C4-2B (cell line): Measurements from ENCODE around the gene CAMK1D.

Source experiments
- H3K27ac ChIP-seq: fragments of 450-650 bp; 2 replicates; pipeline ENCODE4 v1.5.1; 2017
- CTCF ChIP-seq: fragments of 450-650 bp; conservative IDR thresholded peaks from 2 replicates; pipeline ENCODE4 v1.5.1; 2017; ENCODE audit warnings: mild to moderate bottlenecking
- ZFX ChIP-seq: fragments of 450-650 bp; IDR thresholded peaks from 2 replicates; pipeline ENCODE4 v1.6.1; 2017

Gene CAMK1D

DNA sequence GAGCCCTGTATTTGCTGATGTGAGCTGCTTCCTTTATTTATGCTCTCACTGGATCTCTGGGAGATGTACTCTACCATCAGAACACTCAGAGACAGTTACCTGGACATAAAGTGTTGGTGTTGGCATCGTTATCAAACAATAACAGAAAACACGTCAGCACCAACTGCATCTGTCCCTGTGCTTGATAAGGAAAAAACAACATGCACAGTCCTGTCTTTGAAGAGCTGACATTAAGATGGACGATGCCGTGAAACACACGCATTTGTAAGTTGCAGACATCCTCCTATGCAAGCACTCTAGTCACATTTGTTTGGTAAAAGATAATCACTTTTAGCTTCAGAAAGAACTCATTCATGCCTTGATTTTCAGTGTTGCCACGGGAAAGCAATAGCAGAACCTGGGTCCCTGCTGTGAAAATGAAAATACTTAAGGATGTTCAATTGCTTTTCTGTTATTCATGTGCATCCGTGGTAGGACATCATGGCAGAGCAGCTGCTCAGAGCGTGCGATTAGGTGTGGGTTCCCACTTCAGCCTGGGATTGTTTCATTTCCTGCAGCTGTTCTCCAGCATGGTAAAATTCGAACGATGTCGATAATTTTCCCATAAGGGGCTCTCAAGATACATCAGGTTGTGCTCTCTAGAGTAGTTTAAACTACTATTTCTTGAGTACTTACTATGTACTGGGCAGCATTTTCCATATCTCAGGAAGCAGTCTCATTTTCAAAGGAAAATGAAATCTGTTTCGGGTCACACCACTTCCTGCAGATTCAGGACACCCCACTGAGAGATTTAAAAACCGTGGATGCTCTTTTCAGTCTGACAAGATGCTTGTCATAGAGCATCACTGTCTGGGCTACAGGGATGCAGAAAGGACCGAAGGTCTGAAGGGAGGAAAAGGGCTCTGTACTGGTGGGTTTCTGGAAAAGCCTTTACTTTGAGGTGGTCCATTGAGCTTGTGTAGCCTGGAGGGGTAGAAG is 248.7 kb downstream of the CAMK1D start:
- no peak for TF ChIP-seq ZFX
- no peak for TF ChIP-seq CTCF
- H3K27ac ChIP-seq, result no peak overlapping the region

- H3K27ac ChIP-seq, result no peak overlapping the region
- TF ChIP-seq CTCF (no peak), ZFX (no peak)
These were observed 251.3 kb downstream of the CAMK1D start for GRCh38 chr10:12600652-12601051.

- TF ChIP-seq CTCF (no peak), ZFX (no peak)
- no peak overlapping the region for H3K27ac ChIP-seq
These were observed 253.2 kb downstream of the CAMK1D start for GRCh38 chr10:12602521-12602920.

- TF ChIP-seq CTCF (no peak), ZFX (no peak)
- H3K27ac ChIP-seq, result peak overlapping the region; percentile 0
These were observed 254.6 kb downstream of the CAMK1D start for GRCh38 chr10:12603766-12604470.

DNA sequence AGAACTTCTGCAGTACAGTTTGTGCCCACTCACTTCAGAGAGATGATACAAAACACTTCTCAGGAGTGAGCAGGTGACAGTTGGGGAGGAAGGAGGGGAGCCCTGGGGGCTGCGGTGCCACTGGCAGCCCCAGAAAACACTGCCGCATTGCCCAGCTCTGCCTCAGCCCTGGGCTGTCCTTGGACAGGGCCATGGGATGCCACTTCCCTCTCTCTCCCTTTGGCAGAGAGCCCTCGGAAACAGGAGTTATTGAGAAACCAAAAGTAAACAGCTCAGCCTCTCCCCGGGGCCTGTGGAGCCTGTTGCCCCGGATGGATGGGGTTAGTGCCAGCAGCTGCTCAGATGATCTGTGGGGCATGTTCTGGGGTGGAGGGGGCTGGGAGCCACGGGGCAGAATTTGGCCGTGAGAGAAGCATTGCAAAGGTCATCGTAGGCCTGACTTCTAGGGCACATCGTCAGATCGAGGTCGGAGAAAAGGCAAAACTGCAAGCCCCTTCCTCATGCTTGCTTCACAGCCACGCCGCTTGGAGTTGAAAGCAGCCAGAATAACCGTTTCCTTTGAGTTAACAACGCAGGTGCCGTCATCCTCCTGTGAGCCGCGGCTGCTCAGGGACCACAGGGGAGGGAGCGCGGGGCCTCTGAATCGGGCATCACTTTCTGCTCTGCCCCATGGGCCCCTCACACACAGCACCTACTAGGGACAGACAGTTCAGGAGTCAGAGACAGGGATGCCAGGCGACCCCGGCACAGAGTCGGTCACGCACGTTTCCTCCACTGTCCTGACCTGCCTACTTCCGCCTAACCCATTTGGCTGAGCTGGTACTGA is 256.4 kb downstream of the CAMK1D start:
- peak overlapping the region; percentile 88 for H3K27ac ChIP-seq
- TF ChIP-seq CTCF (no peak), ZFX (peak; percentile 20; the same call in 1 of the 2 replicates)

DNA sequence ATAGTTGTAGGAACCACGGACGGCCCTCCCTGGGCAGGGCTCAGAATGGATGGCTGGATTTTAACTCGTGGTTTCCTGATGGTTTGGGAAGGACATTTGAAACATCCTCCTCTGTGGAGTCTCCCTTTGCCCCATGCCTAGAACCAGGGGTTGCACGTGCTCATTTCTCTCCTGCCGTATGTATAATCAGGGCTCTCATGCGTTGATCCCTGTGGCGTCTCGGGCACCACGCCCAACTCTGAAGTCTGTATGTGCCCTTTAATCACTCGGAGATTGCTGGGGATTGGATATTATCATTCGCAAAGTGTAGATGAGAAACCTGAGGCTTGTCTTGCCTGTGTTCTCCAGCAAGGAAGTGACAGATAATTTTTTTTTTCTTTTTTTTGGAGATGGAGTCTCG is 257.1 kb downstream of the CAMK1D start:
- TF ChIP-seq ZFX, result no peak
- no peak for TF ChIP-seq CTCF
- H3K27ac ChIP-seq, result peak overlapping the region; percentile 88
